Neuronal stem cell (in vitro differentiated cells): ENCODE data around the gene PPP1R3E.

ENCODE experiments used
- DNase-seq: peaks from one replicate; pipeline ENCODE4 v3.0.0-alpha.2; 2013; ENCODE audit warnings: low spot score
- H2AFZ ChIP-seq: one replicate; pipeline ENCODE4 v1.6.1; 2013; ENCODE audit warnings: mild to moderate bottlenecking, low read length, inconsistent platforms
- H2AK5ac ChIP-seq: 2 replicates; pipeline ENCODE4 v1.6.1; 2013; ENCODE audit warnings: low read depth, mild to moderate bottlenecking, inconsistent platforms, low read length, moderate library complexity, mixed read lengths
- H2BK120ac ChIP-seq: 2 replicates; pipeline ENCODE4 v1.6.1; 2013; ENCODE audit warnings: low read depth, mild to moderate bottlenecking, inconsistent platforms, low read length, moderate library complexity, mixed read lengths
- H2BK12ac ChIP-seq: one replicate; pipeline ENCODE4 v1.6.1; 2013; ENCODE audit warnings: low read length, inconsistent platforms
- H2BK15ac ChIP-seq: 2 replicates; pipeline ENCODE4 v1.6.1; 2013; ENCODE audit warnings: mild to moderate bottlenecking, low read length, inconsistent platforms, mixed read lengths
- H2BK5ac ChIP-seq: one replicate; pipeline ENCODE4 v1.6.1; 2013; ENCODE audit warnings: inconsistent platforms, mild to moderate bottlenecking, low read length, moderate library complexity
- H3K14ac ChIP-seq: one replicate; pipeline ENCODE4 v1.6.1; 2013; ENCODE audit warnings: low read length, inconsistent platforms
- H3K18ac ChIP-seq: 2 replicates; pipeline ENCODE4 v1.6.1; 2013; ENCODE audit warnings: low read length, inconsistent platforms
- H3K23ac ChIP-seq: 2 replicates; pipeline ENCODE4 v1.6.1; 2013; ENCODE audit warnings: low read depth, mild to moderate bottlenecking, mixed read lengths, low read length, inconsistent platforms; ENCODE audit not compliant: poor library complexity
- H3K27ac ChIP-seq: replicated peaks from 3 replicates; pipeline ENCODE4 v1.5.1; 2013; ENCODE audit warnings: low read length, inconsistent platforms
- H3K27me3 ChIP-seq, 3 experiments: 2 replicates each; pipeline ENCODE4 v1.6.1; 2013; ENCODE audit warnings: low read length in 3 of 3, mild to moderate bottlenecking in 2 of 3, inconsistent platforms in 1 of 3, low read depth in 1 of 3, mixed read lengths in 1 of 3, moderate library complexity in 1 of 3; ENCODE audit not compliant: control insufficient read depth in 3 of 3, insufficient read depth in 3 of 3
- H3K36me3 ChIP-seq, 2 donors: replicated peaks in 1 of 2; 2 replicates each; pipeline ENCODE4 v1.6.1; 2013; ENCODE audit warnings: low read length in 2 of 2; ENCODE audit not compliant: control insufficient read depth in 2 of 2, insufficient read depth in 2 of 2
- H3K4ac ChIP-seq: 2 replicates; pipeline ENCODE4 v1.6.1; 2013; ENCODE audit warnings: inconsistent platforms, mild to moderate bottlenecking, low read length, moderate library complexity
- H3K4me1 ChIP-seq, 2 donors: 1 replicate in 1 of 2; 2 replicates in 1 of 2; pipeline ENCODE4 v1.6.1; 2013; ENCODE audit warnings: low read length in 2 of 2, low read depth in 1 of 2; ENCODE audit not compliant: control insufficient read depth in 2 of 2, insufficient read depth in 1 of 2
- H3K4me2 ChIP-seq: one replicate; pipeline ENCODE4 v1.6.1; 2013; ENCODE audit warnings: mild to moderate bottlenecking, low read length, inconsistent platforms; ENCODE audit not compliant: insufficient read depth, poor library complexity, severe bottlenecking
- H3K4me3 ChIP-seq, 2 donors: 2 replicates each; pipeline ENCODE4 v1.5.1; 2013; ENCODE audit warnings: low read length in 2 of 2, mild to moderate bottlenecking in 2 of 2, inconsistent platforms in 1 of 2, moderate library complexity in 1 of 2
- H3K79me1 ChIP-seq: one replicate; pipeline ENCODE4 v1.6.1; 2013; ENCODE audit warnings: low read depth, mild to moderate bottlenecking, inconsistent platforms, low read length, moderate library complexity
- H3K9ac ChIP-seq: one replicate; pipeline ENCODE4 v1.6.1; 2013; ENCODE audit warnings: mild to moderate bottlenecking, low read depth, low read length, inconsistent platforms; ENCODE audit not compliant: poor library complexity
- H3K9me3 ChIP-seq, 2 donors: replicated peaks in 1 of 2; 2 replicates each; pipeline versions ENCODE3 to v1.6.1; 2013; ENCODE audit warnings: low read length in 2 of 2, mild to moderate bottlenecking in 2 of 2, inconsistent platforms in 1 of 2, low read depth in 1 of 2, mixed read lengths in 1 of 2, moderate library complexity in 1 of 2; ENCODE audit not compliant: control insufficient read depth in 2 of 2, insufficient read depth in 1 of 2
- H4K8ac ChIP-seq: one replicate; pipeline ENCODE4 v1.6.1; 2013; ENCODE audit warnings: low read depth, mild to moderate bottlenecking, inconsistent platforms, low read length, moderate library complexity
- H4K91ac ChIP-seq: one replicate; pipeline ENCODE4 v1.6.1; 2013; ENCODE audit warnings: low read length, low read depth, mild to moderate bottlenecking, inconsistent platforms; ENCODE audit not compliant: poor library complexity
- WGBS, 2 donors: extraction: QIAGEN DNeasy Blood & Tissue Kit; methylation state at CpG; one replicate each; pipeline ENCODE4 v1.1.7; 2013; ENCODE audit warnings: missing lambda C conversion rate in 2 of 2, mixed read lengths in 1 of 2; ENCODE audit not compliant: insufficient read length in 2 of 2, insufficient replicate concordance in 1 of 2; ENCODE audit errors: extremely low coverage in 2 of 2; 5-methylcytosine and 5-hydroxymethylcytosine counted together

The PPP1R3E gene

DNA sequence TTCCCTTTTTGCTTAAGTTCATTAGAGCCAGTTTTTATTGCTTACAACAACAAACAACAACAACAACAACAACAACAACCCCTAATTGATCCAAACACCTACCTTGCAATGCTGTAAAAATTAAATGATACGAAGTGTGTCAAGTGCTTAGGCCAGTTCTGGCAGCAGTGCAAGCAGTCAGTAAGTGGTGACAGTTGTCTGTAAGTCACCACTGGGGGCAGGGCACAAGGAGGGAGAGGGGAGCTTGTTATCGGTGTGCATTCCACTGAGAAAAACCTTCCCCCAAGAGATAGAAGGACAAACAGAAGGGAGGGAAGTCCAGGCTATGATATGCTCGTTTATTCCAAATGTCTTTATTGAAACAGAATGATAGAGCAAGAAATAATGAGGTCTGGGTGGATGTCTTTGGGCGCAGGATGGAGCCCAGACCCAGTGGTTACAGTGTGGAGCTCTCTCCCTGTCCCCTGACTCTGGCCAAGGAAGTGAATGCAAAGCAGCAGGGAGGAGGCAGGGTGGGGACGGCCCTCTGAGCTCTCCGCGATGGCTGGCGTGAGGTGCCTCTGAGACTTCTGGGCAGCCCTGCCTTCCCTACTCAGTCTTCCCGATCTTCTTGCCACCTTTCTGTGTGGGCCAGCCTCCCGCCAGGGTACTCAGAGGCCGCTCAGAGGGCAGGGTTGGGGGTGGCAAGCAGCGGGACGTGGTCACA lies 43.5 kb upstream of the PPP1R3E start:
- H3K4me3 ChIP-seq = peak overlapping the region in 1 of 2 donors; percentile 11

DNA sequence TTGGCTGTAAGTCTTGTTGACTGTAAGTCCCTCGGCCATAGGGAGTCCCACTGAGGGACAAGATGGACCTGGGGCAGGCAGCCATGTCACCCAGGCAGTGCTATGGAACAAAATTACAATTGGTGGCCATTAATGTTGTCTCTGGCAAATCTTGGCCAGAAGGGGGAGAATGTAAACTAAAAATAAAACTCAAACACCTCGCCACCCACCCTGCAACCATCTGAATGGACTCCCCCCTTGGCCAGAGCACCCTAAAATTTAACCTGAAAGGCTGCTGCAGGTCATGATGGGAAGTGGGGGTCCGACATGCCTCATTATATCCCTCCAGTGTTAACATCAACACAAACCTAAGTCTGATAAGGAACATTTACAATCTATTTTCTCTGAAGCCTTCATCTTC lies 41.8 kb upstream of the PPP1R3E start:
- no peak overlapping the region for H3K4ac ChIP-seq
- H3K9me3 ChIP-seq = peaks cover 0 to 2% of the 10 kb centered on the region in 2 donors
- no peaks in the 10 kb centered on the region for H3K4me1 ChIP-seq
- no peak overlapping the region for H2BK15ac ChIP-seq
- H2BK5ac ChIP-seq = no peak overlapping the region
- no peak overlapping the region for H3K9ac ChIP-seq
- no peak overlapping the region for H2BK12ac ChIP-seq
- H4K91ac ChIP-seq = no peak overlapping the region
- WGBS, 2 donors = no CpG with 5 or more reads among the region's 3 CpGs
- H3K27me3 ChIP-seq = no peaks in the 10 kb centered on the region
- H3K79me1 ChIP-seq = no peaks in the 10 kb centered on the region
- no peak overlapping the region for H3K4me3 ChIP-seq
- H3K18ac ChIP-seq = no peak overlapping the region
- H2AFZ ChIP-seq = peak overlapping the region; percentile 15
- no peak overlapping the region for H3K23ac ChIP-seq
- H3K36me3 ChIP-seq = peaks cover 0 to 8% of the 10 kb centered on the region in 2 donors
- DNase-seq = no peak
- no peak overlapping the region for H3K14ac ChIP-seq
- no peak overlapping the region for H2BK120ac ChIP-seq
- no peak overlapping the region for H4K8ac ChIP-seq
- H2AK5ac ChIP-seq = no peak overlapping the region
- no peak overlapping the region for H3K4me2 ChIP-seq
- no peak overlapping the region for H3K27ac ChIP-seq

More for the DNA sequence above, 43.5 kb upstream of the PPP1R3E start:
- H4K91ac ChIP-seq = no peak overlapping the region
- H3K23ac ChIP-seq = no peak overlapping the region
- H3K9me3 ChIP-seq = peaks cover 0 to 2% of the 10 kb centered on the region in 2 donors
- no peaks in the 10 kb centered on the region for H3K27me3 ChIP-seq
- no peak overlapping the region for H2BK12ac ChIP-seq
- no peak overlapping the region for H3K4ac ChIP-seq
- no peaks in the 10 kb centered on the region for H3K4me1 ChIP-seq
- no peak overlapping the region for H3K27ac ChIP-seq
- peak overlapping the region; percentile 75 for H4K8ac ChIP-seq
- H3K4me2 ChIP-seq = no peak overlapping the region
- H3K36me3 ChIP-seq = peaks cover 3 to 8% of the 10 kb centered on the region in 2 donors
- H2AFZ ChIP-seq = no peak overlapping the region
- no peak overlapping the region for H3K18ac ChIP-seq
- no peak overlapping the region for H2BK15ac ChIP-seq
- H3K9ac ChIP-seq = peak overlapping the region; percentile 36
- WGBS, 2 donors = no CpG with 5 or more reads among the region's 13 CpGs
- DNase-seq = no peak
- no peaks in the 10 kb centered on the region for H3K79me1 ChIP-seq
- no peak overlapping the region for H2AK5ac ChIP-seq
- H2BK120ac ChIP-seq = no peak overlapping the region
- no peak overlapping the region for H3K14ac ChIP-seq
- peak overlapping the region; percentile 35 for H2BK5ac ChIP-seq

DNA sequence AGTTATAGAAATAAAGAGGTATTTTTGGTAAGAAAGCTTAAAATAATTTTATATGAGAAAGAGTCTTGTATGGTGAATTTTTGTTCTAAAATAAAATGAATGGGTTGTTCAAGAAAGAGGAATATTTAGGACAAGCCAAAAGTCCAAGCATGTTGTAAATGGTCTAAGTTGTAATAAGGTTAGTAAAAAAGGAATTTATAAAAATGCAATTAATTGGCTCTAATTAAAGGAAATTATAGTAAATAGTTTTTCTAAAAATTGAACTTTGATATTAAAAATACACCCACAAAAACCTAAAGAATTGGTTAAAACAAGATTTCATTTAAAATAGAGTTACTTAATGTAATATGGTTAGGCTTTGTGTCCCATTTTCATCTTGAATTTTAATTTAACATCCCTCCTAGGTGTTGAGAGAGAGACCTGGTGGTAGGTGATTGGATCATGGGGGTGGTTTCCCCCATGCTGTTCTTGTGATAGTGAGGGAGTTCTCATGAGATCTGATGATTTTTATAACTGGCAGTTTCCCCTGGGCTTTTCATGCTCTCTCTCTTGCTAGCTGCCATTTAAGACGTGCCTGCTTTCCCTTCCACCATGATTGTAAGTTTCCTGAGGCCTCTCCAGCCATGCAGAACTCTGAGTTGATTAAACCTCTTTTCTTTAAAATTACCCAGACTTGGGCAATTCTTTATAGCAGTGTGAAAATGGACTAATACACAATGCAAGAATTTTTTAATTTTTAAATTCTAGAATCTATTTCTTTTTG lies 37.0 kb upstream of the PPP1R3E start:
- Histone ChIP-seq H3K9ac (no peak overlapping the region), H2BK12ac (no peak overlapping the region), H3K14ac (no peak overlapping the region), H3K79me1 (no peaks in the 10 kb centered on the region), H3K4ac (no peak overlapping the region), H3K18ac (no peak overlapping the region), H4K91ac (no peak overlapping the region), H3K4me2 (no peak overlapping the region), H3K4me3 (no peak overlapping the region), H2BK120ac (no peak overlapping the region), H4K8ac (no peak overlapping the region), H3K27me3 (no peaks in the 10 kb centered on the region), H3K27ac (no peak overlapping the region), H2AK5ac (no peak overlapping the region), H3K36me3 (no peaks in the 10 kb centered on the region), H3K4me1 (no peaks in the 10 kb centered on the region), H2BK5ac (no peak overlapping the region), H3K9me3 (peaks cover 4 to 6% of the 10 kb centered on the region in 2 donors), H2AFZ (no peak overlapping the region), H2BK15ac (no peak overlapping the region), H3K23ac (no peak overlapping the region)
- no CpG with 5 or more reads among the region's 1 CpG for WGBS, 2 donors
- DNase-seq = no peak

DNA sequence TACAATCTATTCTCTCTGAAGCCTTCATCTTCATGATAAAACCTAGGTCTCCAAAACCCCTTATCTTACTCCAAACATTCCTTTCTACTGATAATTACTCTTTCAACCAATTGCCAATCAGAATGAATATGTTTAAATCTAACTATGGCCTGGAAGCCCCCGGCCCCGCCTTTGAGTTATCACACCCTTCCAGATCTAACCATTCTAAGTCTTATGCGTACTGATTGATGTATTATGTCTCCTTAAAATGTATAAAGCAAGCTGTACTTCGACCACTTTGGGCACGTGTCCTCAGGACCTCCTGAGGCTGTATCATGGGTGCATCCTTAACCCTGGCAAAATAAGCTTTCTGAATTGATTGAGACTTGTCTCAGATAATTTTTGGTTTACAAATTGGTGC lies 33.0 kb upstream of the PPP1R3E start:
- no peak overlapping the region for H3K14ac ChIP-seq
- no peak overlapping the region for H3K4me2 ChIP-seq
- H3K9me3 ChIP-seq = peaks cover 2 to 6% of the 10 kb centered on the region in 2 donors
- H2AFZ ChIP-seq = no peak overlapping the region
- H3K27ac ChIP-seq = no peak overlapping the region
- H3K36me3 ChIP-seq = no peaks in the 10 kb centered on the region
- H3K4me3 ChIP-seq = no peak overlapping the region
- H2BK120ac ChIP-seq = no peak overlapping the region
- H4K91ac ChIP-seq = no peak overlapping the region
- H3K23ac ChIP-seq = no peak overlapping the region
- no peak for DNase-seq
- no peaks in the 10 kb centered on the region for H3K27me3 ChIP-seq
- WGBS, 2 donors = no CpG with 5 or more reads among the region's 5 CpGs
- no peak overlapping the region for H2BK15ac ChIP-seq
- H2BK12ac ChIP-seq = no peak overlapping the region
- H3K4ac ChIP-seq = no peak overlapping the region
- H3K4me1 ChIP-seq = no peaks in the 10 kb centered on the region
- H2AK5ac ChIP-seq = no peak overlapping the region
- no peak overlapping the region for H3K9ac ChIP-seq
- H2BK5ac ChIP-seq = no peak overlapping the region
- H4K8ac ChIP-seq = no peak overlapping the region
- no peak overlapping the region for H3K18ac ChIP-seq
- peaks cover 2% of the 10 kb centered on the region for H3K79me1 ChIP-seq
